Prostate gland (tissue), 2 donors: ENCODE measurements around the gene MED7. TPM values are rescaled to one million over a fixed set of nuclear protein-coding genes. Genes with fewer than 3 reads are reported as not detected.

Experiments used
- DNase-seq: peaks from one replicate; pipeline ENCODE4 v3.0.0-alpha.2; 2019; ENCODE audit warnings: low spot score
- H3K27ac ChIP-seq, 2 donors: fragments of 200-600 bp; sonication (generic); 2 replicates each; pipeline ENCODE4 v1.5.1; 2017 to 2019
- H3K27me3 ChIP-seq: fragments of 200-600 bp; sonication (generic); replicated peaks from 2 replicates; pipeline ENCODE4 v1.5.1; 2019; ENCODE audit not compliant: insufficient read depth
- H3K36me3 ChIP-seq, 2 donors: fragments of 200-600 bp; sonication (generic); 1 replicate in 1 of 2; 2 replicates in 1 of 2; pipeline versions ENCODE4 v1.5.1 to v1.8.1; 2017 to 2019
- H3K4me1 ChIP-seq: fragments of 200-600 bp; sonication (generic); replicated peaks from 2 replicates; pipeline ENCODE4 v1.5.1; 2019
- H3K4me3 ChIP-seq, 2 donors: fragments of 200-600 bp; sonication (generic); 2 replicates each; pipeline ENCODE4 v1.5.1; 2017 to 2019
- H3K9me3 ChIP-seq: fragments of 200-600 bp; sonication (generic); 2 replicates; pipeline ENCODE4 v1.5.1; 2017
- CTCF ChIP-seq, 4 experiments: fragments of 200-600 bp in 2 of 4; fragments of 450-650 bp in 2 of 4; sonication (generic) in 2 of 4; IDR thresholded peaks; 1 replicate in 3 of 4; 2 replicates in 1 of 4; pipeline ENCODE4 v1.5.1; 2016 to 2019; ENCODE audit warnings: antibody characterized with exemption in 4 of 4, mild to moderate bottlenecking in 2 of 4, moderate library complexity in 2 of 4
- POLR2A ChIP-seq: fragments of 450-650 bp; IDR thresholded peaks from one replicate; pipeline ENCODE4 v1.6.1; 2016; ENCODE audit warnings: antibody characterized with exemption, mild to moderate bottlenecking
- POLR2AphosphoS5 ChIP-seq: sonication (generic); formaldehyde crosslinking; IDR thresholded peaks from one replicate; pipeline ENCODE4 v1.6.1; 2017; ENCODE audit warnings: antibody characterized with exemption
- WGBS: methylation state at CpG from one replicate; pipeline ENCODE4 v1.1.5; 2018; 5-methylcytosine and 5-hydroxymethylcytosine counted together
- intact Hi-C: fragments of 100-400 bp; cut with DNase I; formaldehyde crosslinking; loops from one replicate; pipeline ENCODE4 v1.14.2; 2022
- total RNA-seq, 2 donors: library from RNA; depleted of rRNA; stranded (reverse); fragments of >200 nt; gene quantifications; one replicate each; pipeline ENCODE4 v1.1.0, GENCODE V29; 2016

The MED7 gene
- total RNA-seq, 2 donors from 2014 or later, result 10.7 to 11.1 TPM

GRCh38 chr5:157175071-157175612 lies 32.5 kb upstream of the MED7 start:
- H3K4me3 ChIP-seq, result no peak overlapping the region
- TF ChIP-seq CTCF (IDR thresholded peaks at IDR 0.05), result no peak
- no peak for TF ChIP-seq POLR2AphosphoS5
- TF ChIP-seq POLR2A, result no peak
- H3K27me3 ChIP-seq, result no peaks in the 10 kb centered on the region
- H3K4me1 ChIP-seq, result no peaks in the 10 kb centered on the region
- intact Hi-C loops, result no loop called here
- DNase-seq, result no peak
- H3K27ac ChIP-seq, result no peak overlapping the region
- no peaks in the 10 kb centered on the region for H3K9me3 ChIP-seq
- WGBS, result 97% methylated on average over 8 of the region's 8 CpGs
- no peaks in the 10 kb centered on the region for H3K36me3 ChIP-seq

DNA sequence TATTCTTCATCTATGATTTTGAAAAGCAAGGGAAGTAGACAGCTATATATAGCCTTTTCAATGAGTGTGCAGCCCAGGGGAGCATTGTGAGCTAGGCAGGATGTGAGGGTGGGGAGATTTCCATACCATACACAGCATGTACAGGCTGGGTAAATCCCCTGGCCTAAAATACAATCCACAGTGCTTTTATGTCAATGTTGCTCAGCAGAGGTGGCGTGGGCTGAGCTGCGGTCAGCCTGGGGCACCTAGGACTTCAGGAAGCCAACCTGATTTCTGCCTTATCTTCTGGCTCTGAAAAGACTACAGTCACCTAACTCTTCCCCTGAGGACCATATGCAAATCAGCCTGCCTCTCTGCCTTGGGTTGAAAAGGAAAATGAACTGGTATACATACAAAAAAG lies 29.7 kb upstream of the MED7 start:
- no peak overlapping the region for H3K27ac ChIP-seq
- WGBS, result 85% methylated on average over 2 of the region's 2 CpGs

DNA sequence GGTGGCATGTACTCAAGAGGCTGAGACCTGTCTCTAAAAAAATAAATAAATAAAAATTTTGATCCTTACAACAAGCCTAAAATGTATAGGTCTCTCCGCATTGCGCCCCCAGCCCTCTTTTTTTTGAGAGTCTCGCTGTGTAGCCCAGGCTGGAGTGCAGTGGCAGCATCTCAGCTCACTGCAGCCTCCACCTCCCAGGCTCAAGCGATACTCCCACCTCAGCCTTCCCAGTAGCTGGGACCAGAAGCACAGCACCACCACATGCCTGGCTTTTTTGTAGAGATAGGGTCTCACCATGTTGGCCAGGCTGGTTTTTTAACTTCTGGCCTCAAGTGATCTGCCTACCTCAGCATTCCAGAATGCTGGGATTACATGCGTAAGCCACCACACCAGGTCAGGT lies 25.6 kb upstream of the MED7 start:
- H3K9me3 ChIP-seq, result no peaks in the 10 kb centered on the region
- WGBS, result 96% methylated on average over 5 of the region's 5 CpGs
- TF ChIP-seq POLR2A (no peak), CTCF (IDR thresholded peaks at IDR 0.05) (no peak), POLR2AphosphoS5 (no peak)

More for the DNA sequence above, 29.7 kb upstream of the MED7 start:
- H3K27me3 ChIP-seq, result no peaks in the 10 kb centered on the region
- DNase-seq, result no peak
- intact Hi-C loops, result no loop called here
- no peaks in the 10 kb centered on the region for H3K36me3 ChIP-seq
- H3K4me3 ChIP-seq, result no peak overlapping the region
- no peaks in the 10 kb centered on the region for H3K9me3 ChIP-seq
- TF ChIP-seq POLR2A (no peak), CTCF (IDR thresholded peaks at IDR 0.05) (no peak), POLR2AphosphoS5 (no peak)
- no peaks in the 10 kb centered on the region for H3K4me1 ChIP-seq

DNA sequence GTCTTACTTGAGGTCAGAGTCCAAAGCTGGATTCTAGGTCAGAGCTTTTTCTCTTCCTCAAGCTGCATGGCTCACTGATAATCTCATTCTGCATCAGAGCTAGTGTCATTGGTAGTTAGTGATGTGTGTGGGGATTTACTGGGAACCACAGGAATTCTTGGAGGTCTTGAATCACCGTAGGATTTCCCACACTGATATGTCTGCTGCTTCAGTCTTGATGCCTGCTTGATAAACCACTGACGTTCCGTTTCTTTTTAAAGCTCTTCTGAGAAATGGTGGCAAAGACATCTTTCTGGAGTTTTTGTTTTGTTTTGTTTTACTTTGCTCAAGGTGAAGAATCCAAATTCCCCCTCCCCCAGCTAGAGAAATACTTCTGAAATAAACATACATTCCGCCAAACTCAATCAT lies 24.6 kb upstream of the MED7 start:
- Histone ChIP-seq H3K4me3 (no peak overlapping the region), H3K9me3 (no peaks in the 10 kb centered on the region), H3K27me3 (no peaks in the 10 kb centered on the region), H3K4me1 (no peaks in the 10 kb centered on the region), H3K27ac (no peak overlapping the region), H3K36me3 (no peaks in the 10 kb centered on the region)
- intact Hi-C loops, result no loop called here
- WGBS, result 66% methylated on average over 4 of the region's 4 CpGs
- no peak for DNase-seq
- TF ChIP-seq POLR2AphosphoS5 (no peak), CTCF (IDR thresholded peaks at IDR 0.05) (no peak), POLR2A (no peak)

More for the DNA sequence above, 25.6 kb upstream of the MED7 start:
- DNase-seq, result no peak
- intact Hi-C loops, result no loop called here
- no peaks in the 10 kb centered on the region for H3K27me3 ChIP-seq
- H3K36me3 ChIP-seq, result no peaks in the 10 kb centered on the region
- H3K4me1 ChIP-seq, result no peaks in the 10 kb centered on the region
- H3K27ac ChIP-seq, result no peak overlapping the region
- no peak overlapping the region for H3K4me3 ChIP-seq
